ENCODE data around the gene GMDS.

DNA sequence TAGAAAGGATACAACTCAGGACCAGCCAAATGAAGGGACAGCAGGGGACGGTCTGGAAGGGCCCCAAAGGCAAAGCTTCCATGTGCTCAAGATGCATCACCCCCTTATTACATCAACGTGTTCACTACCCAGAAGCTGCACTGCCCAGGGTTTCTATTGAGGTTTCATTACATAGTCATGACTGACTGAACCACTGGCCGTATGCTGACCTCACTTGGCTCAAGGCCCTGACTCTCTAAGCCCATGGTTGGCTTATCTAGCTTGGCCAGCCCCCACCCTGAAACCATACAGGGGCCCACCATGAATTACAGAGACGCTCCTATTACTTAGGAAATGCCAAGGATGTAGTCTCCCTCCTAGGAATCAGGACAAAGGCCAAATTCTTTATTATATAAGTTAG lies 456.3 kb downstream of the GMDS start:
- TF ChIP-seq, protein P1, sequence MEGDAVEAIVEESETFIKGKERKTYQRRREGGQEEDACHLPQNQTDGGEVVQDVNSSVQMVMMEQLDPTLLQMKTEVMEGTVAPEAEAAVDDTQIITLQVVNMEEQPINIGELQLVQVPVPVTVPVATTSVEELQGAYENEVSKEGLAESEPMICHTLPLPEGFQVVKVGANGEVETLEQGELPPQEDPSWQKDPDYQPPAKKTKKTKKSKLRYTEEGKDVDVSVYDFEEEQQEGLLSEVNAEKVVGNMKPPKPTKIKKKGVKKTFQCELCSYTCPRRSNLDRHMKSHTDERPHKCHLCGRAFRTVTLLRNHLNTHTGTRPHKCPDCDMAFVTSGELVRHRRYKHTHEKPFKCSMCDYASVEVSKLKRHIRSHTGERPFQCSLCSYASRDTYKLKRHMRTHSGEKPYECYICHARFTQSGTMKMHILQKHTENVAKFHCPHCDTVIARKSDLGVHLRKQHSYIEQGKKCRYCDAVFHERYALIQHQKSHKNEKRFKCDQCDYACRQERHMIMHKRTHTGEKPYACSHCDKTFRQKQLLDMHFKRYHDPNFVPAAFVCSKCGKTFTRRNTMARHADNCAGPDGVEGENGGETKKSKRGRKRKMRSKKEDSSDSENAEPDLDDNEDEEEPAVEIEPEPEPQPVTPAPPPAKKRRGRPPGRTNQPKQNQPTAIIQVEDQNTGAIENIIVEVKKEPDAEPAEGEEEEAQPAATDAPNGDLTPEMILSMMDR (IDR thresholded peaks at IDR 0.05; ENCODE audit: low read depth, low read length): no peak
- TF ChIP-seq EZH2phosphoT487 (IDR thresholded peaks at IDR 0.05; ENCODE audit: low read depth): no peak

All from OCI-LY3 (cell line).